ENCODE measurements around the gene CRIM1.

DNA sequence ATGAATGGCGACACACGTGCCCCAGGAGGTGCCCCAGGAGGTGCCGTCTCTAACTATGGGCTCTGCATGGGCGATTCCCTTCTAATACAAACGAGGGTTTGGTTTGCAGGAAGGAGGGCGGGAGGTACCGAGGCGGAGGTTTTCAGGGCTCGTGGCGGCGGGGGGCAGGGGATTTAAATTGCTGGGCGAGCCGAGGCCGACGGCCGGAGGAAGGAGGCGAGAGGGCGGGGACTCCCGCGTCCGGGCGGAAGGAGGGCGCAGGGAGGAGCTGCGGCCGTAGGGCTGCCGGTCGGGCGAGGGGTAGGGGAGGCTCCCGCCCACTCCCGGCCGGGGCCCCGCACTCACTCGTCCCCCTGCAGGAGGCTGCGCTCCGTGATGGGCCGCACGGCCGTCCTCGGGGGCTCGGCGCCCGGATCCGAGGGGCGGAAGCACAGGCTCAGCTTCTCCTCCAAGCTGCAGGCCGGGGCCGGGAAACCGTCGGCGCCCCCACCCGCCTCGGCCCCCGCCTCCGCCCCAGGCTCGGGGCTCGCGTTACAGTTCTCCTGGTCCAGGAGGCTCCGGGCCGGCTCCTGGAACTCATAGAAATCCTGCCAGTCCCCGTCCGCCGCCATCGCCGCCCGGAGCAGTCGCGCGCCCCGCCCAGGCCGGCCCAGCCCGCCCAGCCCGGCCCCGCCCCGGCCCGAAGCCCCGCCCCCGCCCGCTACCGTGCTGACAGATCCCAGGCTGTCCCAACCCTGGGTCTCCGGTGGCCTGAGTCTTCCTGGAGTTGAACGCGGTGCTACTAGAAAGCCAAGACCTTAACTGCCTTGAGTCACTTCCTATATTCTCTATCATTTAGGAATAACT lies 242.2 kb downstream of the CRIM1 start, which contains the start of gene FEZ2:
- no peak for TF ChIP-seq EP300 (IDR thresholded peaks at IDR 0.05)
- TF ChIP-seq, protein P1, sequence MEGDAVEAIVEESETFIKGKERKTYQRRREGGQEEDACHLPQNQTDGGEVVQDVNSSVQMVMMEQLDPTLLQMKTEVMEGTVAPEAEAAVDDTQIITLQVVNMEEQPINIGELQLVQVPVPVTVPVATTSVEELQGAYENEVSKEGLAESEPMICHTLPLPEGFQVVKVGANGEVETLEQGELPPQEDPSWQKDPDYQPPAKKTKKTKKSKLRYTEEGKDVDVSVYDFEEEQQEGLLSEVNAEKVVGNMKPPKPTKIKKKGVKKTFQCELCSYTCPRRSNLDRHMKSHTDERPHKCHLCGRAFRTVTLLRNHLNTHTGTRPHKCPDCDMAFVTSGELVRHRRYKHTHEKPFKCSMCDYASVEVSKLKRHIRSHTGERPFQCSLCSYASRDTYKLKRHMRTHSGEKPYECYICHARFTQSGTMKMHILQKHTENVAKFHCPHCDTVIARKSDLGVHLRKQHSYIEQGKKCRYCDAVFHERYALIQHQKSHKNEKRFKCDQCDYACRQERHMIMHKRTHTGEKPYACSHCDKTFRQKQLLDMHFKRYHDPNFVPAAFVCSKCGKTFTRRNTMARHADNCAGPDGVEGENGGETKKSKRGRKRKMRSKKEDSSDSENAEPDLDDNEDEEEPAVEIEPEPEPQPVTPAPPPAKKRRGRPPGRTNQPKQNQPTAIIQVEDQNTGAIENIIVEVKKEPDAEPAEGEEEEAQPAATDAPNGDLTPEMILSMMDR (IDR thresholded peaks at IDR 0.05), result no peak
- no peak for TF ChIP-seq POLR2AphosphoS5 (IDR thresholded peaks at IDR 0.05)

All from suprapubic skin (tissue), 4 donors.